Activated CD4-positive, alpha-beta memory T cell treated with anti-CD3 and anti-CD28 coated beads, Interleukin-2, amount 10 ng/mL, durations not matched to agents 7 days and 5 days (primary cell): Measurements from ENCODE around the gene CKMT1A. TPM values are rescaled to one million over a fixed set of nuclear protein-coding genes. Genes with fewer than 3 reads are reported as not detected.
"Not testable (repeated sequence)": the region's sequence is repeated elsewhere in the genome, so short reads cannot be mapped to it uniquely, and the experiment has no call there.

Experiments used
- CTCF ChIA-PET: fragments of 350-600 bp; sonication (Branson Sonifier 250); formaldehyde crosslinking; loops from one replicate; lab custom pipeline; 2021; ENCODE audit warnings: antibody characterized with exemption, inconsistent platforms; lab: Charles Lee
- POLR2A ChIA-PET: fragments of 350-600 bp; sonication (Branson Sonifier 250); formaldehyde crosslinking; loops from one replicate; lab custom pipeline; 2021; ENCODE audit warnings: antibody characterized with exemption; lab: Charles Lee
- DNase-seq: peaks from one replicate; pipeline ENCODE4 v3.0.0-alpha.2; 2020
- H3K27ac Mint-ChIP-seq: one replicate; pipeline ENCODE4 v1.8.0; 2021; ENCODE audit warnings: mild to moderate bottlenecking, mixed read lengths
- H3K27me3 Mint-ChIP-seq: one replicate; pipeline ENCODE4 v1.8.0; 2021; ENCODE audit warnings: mixed read lengths
- H3K36me3 Mint-ChIP-seq: one replicate; pipeline ENCODE4 v1.8.0; 2021; ENCODE audit warnings: low read depth, mixed read lengths
- H3K4me1 Mint-ChIP-seq: one replicate; pipeline ENCODE4 v1.8.0; 2021; ENCODE audit warnings: mixed read lengths
- H3K4me3 Mint-ChIP-seq: one replicate; pipeline ENCODE4 v1.8.0; 2021; ENCODE audit warnings: mild to moderate bottlenecking, mixed read lengths
- H3K9me3 Mint-ChIP-seq: one replicate; pipeline ENCODE4 v1.8.0; 2021; ENCODE audit warnings: mixed read lengths
- total RNA-seq, 2 experiments: library from RNA; stranded (reverse); gene quantifications; one replicate each; pipeline ENCODE4 v1.2.3, GENCODE V29; 2021

The CKMT1A gene
- not detected for total RNA-seq

DNA sequence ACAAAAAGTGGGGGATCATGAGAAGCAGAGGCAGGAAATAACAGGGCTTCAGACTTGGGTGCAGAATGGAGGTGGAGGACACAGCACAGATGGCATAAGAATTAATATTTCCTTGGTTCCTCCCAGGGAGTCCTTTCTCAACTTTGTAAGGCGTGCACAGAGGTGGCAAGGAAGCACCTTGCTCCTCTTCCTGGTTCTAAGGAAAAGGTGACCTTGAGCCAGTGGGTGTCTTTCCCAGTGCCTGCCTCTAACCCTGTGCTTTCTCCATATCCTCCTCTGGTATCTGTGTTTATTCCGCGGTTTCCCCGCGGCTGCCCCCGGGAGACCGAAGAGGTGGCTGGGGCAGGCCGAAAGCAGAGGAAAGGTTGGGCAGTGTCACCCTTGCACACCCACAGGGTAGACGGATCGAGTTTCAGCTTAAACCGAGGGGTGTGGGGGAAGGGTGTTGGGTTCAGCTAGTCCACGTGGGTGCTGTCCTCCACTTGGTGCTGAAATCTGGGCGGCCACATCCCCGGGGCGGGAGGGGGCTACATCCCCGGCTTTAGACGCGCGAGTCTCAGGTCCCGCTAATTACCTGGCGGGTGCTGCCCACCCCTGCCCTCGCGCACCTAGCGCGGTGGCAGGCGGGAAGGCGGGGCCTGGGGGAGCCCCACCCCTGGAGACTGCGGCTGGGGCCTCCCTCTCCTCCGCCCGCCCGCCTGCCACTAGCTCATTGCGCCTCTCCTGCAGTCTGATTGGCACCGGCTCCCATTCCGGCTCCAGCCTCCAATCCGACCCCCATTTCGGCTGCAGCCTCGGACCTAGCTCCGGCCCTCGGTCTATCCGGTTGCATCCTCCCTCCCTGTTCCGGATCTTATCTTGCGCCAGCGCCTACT, at the start of gene CKMT1A:
Gene CKMT1A, plus strand, starts transcription at position 712 of the 875 bp plus-strand sequence. CDS start 192 bp downstream, outside the sequence.
- CTCF ChIA-PET, DNase-seq, H3K9me3 Mint-ChIP-seq, POLR2A ChIA-PET, H3K36me3 Mint-ChIP-seq, H3K4me1 Mint-ChIP-seq, H3K27ac Mint-ChIP-seq, H3K4me3 Mint-ChIP-seq: not testable (repeated sequence)
- H3K27me3 Mint-ChIP-seq: peaks cover 12% of the 10 kb centered on the region

DNA sequence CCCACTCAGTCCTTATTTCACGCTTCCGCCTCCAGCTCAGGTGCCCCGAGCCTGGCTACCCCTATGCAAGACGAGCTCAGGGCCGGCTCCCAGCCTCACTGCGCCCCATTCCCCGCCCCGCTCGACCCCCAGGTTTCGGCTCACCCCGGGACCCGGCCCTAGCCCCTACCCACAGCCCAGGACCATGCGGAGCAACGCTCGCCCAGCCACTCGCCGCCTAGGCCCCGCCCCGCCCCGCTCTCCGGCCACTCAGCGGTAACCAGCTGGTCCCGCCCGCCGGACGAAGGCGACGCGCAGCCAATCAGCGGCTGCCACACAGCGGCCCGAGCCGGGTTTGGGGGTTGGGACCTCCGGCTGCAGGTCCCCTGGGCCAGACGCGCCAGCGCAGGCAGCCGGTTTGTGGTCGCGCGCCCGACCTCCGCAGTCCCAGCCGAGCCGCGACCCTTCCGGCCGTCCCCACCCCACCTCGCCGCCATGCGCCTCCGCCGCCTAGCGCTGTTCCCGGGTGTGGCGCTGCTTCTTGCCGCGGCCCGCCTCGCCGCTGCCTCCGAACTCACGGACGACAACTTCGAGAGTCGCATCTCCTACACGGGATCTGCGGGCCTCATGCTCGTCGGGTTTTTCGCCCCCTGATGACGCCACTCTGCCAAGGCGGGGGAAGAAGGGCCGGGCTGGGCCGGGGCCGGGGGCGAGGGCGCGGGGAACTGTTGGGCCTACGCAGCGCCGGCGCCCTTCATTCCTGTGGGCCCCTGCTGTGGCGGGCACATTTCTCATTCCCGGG, 44.8 kb upstream of the CKMT1A start, which contains the start of gene CATSPER2:
Gene CATSPER2, minus strand, starts transcription at position 196 of the 781 bp plus-strand sequence. CDS start 783 bp downstream, outside the sequence.
- H3K4me3 Mint-ChIP-seq: no peak within 1 kb of the TSS
- no peaks in the 10 kb centered on the region for H3K4me1 Mint-ChIP-seq
- no peaks in the 10 kb centered on the region for H3K9me3 Mint-ChIP-seq
- H3K36me3 Mint-ChIP-seq: peaks cover 6% of the 10 kb centered on the region
- no peaks in the 10 kb centered on the region for H3K27me3 Mint-ChIP-seq
- POLR2A ChIA-PET: no interaction called here
- CTCF ChIA-PET: no interaction called here
- H3K27ac Mint-ChIP-seq: no peak within 1 kb of the TSS
- DNase-seq: no peak

DNA sequence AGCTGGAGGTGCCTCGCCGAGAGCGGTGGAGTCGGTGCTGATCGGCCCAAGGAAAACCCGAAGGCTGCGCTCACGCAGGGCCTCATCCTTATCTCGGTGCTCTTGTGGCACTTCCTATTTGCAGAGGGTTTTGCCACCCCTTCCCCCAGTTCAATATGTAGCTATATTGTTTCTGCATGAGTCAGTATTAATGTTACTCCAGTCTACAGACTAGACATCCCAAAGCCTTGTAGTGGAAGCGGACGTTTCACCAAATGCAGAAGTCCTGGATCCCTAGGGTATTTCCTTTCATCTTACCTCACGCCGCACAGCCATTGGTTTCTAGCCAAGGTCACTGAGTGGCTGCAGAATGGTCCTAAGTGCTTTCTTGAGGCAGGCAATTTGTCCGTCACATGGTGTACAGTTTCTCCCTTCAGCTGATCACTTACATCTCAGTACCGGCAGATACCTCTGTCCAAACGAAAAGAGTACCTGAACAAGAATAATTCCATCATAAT, 44.2 kb upstream of the CKMT1A start:
- H3K4me1 Mint-ChIP-seq, H3K9me3 Mint-ChIP-seq, CTCF ChIA-PET, H3K27me3 Mint-ChIP-seq, DNase-seq, H3K36me3 Mint-ChIP-seq, POLR2A ChIA-PET, H3K4me3 Mint-ChIP-seq, H3K27ac Mint-ChIP-seq: not testable (repeated sequence)

DNA sequence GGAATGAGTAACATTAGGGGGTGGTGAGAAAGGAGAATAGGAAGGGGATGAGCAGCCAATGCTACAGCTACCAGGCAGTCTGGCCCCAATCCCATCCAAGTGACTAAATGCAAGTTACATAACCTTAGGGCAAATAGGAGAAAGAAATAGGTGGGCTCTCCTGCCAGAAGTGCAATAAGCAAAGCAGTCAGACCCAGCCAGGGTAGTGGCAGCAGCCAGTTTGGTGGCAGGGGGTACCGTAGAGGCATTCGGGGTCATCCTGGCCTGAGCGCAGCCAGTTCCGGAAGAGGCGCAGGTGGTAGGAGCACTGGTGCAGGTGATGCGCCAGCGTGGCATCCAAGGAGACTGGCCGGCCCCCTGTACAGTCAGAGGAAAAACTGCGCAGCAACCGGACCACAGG, 33.9 kb upstream of the CKMT1A start:
- H3K36me3 Mint-ChIP-seq, H3K4me1 Mint-ChIP-seq, DNase-seq, POLR2A ChIA-PET, CTCF ChIA-PET, H3K27me3 Mint-ChIP-seq, H3K9me3 Mint-ChIP-seq, H3K4me3 Mint-ChIP-seq, H3K27ac Mint-ChIP-seq: not testable (repeated sequence)

DNA sequence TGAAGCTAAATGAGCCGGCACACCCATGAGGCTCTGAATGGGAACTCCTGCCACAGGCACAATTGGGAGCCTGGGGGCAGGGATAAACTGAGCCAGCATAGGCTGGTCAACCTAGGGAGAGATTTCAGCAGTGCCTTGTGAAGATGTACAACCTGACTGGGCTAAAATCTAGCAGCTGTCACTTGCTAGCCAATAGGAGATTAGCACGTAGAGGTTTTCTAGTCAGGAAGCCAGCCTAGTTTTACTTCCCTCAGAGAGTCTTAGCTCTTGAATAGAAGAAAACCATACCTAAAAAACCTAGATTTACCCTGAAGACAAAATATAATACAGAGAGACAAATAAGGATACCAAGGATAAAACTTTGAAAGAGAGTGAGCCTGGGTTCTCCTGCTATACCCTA, 31.4 kb upstream of the CKMT1A start:
- H3K4me3 Mint-ChIP-seq, H3K36me3 Mint-ChIP-seq: not testable (repeated sequence)

DNA sequence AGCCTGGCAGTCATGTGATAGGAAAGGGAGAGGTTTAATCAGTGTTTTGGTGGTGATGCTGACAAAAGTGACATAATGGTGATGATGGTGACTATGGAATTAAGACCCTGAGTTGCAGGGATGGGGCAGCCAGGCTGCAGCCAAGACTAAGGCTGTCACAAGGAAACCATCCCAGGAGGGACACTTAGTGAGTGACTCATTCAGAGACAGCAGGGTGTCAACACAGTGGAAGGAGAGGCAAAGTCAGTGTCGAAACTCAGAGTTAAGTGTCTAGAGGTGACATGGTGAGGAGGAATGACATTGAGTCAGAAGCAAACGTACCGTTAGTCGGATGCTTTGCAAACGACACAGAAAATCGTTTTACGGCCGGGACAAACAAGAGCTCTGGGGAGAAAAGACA, 30.3 kb upstream of the CKMT1A start:
- H3K27ac Mint-ChIP-seq, H3K27me3 Mint-ChIP-seq, CTCF ChIA-PET, H3K4me3 Mint-ChIP-seq, H3K4me1 Mint-ChIP-seq, POLR2A ChIA-PET, H3K9me3 Mint-ChIP-seq, DNase-seq, H3K36me3 Mint-ChIP-seq: not testable (repeated sequence)

More for the DNA sequence above, 31.4 kb upstream of the CKMT1A start:
- H3K4me1 Mint-ChIP-seq, CTCF ChIA-PET, H3K27me3 Mint-ChIP-seq, POLR2A ChIA-PET, H3K27ac Mint-ChIP-seq, DNase-seq, H3K9me3 Mint-ChIP-seq: not testable (repeated sequence)

DNA sequence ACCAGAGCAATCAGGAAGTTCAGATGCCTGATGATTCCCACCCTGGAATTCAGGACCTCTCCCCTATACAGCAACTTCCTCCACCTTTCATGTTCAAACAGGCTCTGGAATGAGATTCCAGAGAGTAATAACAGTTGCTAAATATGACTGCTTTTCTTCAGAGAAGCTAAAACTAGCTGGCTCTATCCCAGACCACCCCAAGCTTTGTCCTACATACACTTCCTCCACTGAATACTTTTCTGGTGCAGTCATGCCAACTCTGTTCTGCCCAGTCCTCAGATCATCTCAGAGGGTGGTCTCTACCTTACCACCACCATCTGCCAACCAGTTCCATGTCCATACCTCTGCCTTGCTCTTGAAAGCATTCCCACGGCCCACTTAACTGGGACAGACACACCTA, 27.5 kb upstream of the CKMT1A start:
- H3K27me3 Mint-ChIP-seq, H3K4me3 Mint-ChIP-seq, POLR2A ChIA-PET, H3K4me1 Mint-ChIP-seq, CTCF ChIA-PET, H3K36me3 Mint-ChIP-seq, H3K27ac Mint-ChIP-seq, H3K9me3 Mint-ChIP-seq, DNase-seq: not testable (repeated sequence)

DNA sequence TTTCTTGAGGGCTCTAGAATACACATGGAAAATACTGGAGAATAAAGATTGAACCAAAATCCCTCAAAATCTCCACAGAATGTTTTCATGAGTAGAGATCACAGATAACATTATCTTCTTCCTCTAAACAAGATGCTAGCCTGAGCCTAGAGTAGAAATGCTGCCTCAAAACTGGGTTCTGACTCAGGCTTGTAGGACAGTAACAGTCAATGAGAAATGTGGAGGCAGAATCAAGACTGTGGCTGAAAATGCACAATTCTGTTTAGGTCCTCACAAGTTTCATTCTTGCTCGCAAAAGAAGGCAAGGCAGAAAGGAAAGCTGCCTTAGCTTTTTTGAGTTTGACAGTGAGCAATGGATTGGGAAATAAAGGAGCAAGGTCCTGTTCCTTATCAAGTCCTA, 19.5 kb upstream of the CKMT1A start:
- H3K4me3 Mint-ChIP-seq, H3K4me1 Mint-ChIP-seq, H3K36me3 Mint-ChIP-seq, H3K9me3 Mint-ChIP-seq, CTCF ChIA-PET, H3K27me3 Mint-ChIP-seq, DNase-seq, H3K27ac Mint-ChIP-seq, POLR2A ChIA-PET: not testable (repeated sequence)

DNA sequence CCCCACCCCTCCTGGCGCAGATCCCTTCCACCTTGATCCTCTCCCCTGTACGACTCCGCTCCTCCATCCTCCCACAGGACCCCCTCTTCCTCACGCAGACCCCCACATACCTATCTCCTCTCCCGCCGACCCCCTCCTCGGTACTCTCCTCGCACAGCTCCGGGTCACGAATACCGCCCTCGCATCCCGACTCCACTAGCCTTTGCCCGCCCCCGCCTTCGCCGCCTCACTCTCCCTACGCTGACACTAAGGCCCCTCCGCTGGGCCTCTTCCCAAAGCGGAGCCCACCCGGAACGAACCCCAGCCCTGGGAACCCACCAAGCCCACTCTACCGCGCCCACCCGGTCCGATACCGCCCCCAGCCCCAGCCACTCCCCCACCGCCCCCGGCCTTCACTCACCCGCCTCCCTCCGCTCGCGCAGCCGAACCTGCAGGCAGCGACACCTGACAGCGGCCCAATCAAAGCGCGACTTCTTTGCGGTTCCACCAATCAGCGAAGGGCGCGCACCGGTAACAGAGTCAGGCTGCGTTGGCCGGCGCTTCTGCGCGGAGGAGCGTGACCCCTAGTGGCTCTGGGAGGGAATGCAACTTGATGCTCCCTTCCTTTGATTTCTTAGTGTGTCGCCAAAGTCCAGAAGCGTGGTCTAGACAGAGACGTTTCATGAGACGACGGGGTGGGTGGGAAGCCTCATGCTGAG, 3.9 kb upstream of the CKMT1A start:
- DNase-seq, H3K36me3 Mint-ChIP-seq, H3K27me3 Mint-ChIP-seq, CTCF ChIA-PET, POLR2A ChIA-PET, H3K4me1 Mint-ChIP-seq, H3K4me3 Mint-ChIP-seq, H3K27ac Mint-ChIP-seq, H3K9me3 Mint-ChIP-seq: not testable (repeated sequence)

DNA sequence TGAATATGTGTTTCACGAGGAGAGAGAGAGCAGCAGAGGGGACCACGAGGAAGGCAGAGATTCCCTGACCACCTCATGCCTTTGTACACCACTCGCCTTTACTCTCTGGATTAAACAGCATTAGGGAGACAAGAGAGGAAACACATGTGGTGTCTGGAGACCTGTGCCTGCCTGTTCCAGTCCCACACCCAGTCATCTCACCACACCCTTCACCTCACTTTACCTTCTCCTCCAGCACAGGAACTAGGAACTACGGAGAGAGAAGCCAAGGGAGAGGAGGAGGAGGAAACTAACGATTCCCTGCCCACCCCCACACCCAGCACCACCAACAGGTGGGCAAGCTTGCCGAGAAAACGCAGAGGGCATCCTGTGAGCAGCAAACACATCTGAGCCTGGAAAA, 980 bp upstream of the CKMT1A start:
- DNase-seq, H3K36me3 Mint-ChIP-seq: not testable (repeated sequence)

DNA sequence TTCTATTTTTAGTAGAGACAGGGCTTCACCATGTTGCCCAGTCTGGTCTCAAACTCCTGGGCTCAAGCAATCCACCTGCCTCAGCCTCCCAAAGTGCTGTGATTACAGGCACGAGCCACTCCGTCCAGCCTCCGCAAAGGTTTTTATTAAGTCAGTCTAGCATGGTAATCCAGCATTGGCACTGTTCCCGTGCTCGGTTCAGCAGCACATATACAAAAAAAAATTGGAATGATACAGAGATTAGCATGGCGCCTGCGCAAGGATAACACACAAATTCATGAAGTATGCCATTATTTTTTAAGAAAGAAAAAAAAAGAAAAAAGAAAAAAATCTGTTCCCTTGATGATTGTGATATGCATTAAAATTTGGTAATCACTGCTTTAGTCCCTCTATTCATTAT, 8.5 kb downstream of the CKMT1A start:
- peaks cover 19% of the 10 kb centered on the region for H3K27me3 Mint-ChIP-seq
- CTCF ChIA-PET: no interaction called here
- H3K9me3 Mint-ChIP-seq: no peaks in the 10 kb centered on the region
- no peak overlapping the region for H3K4me3 Mint-ChIP-seq
- no peak for DNase-seq
- H3K4me1 Mint-ChIP-seq: no peaks in the 10 kb centered on the region
- no peaks in the 10 kb centered on the region for H3K36me3 Mint-ChIP-seq
- POLR2A ChIA-PET: no interaction called here
- no peak overlapping the region for H3K27ac Mint-ChIP-seq

More for the DNA sequence above, 980 bp upstream of the CKMT1A start:
- H3K27me3 Mint-ChIP-seq: peaks cover 12% of the 10 kb centered on the region
- H3K4me1 Mint-ChIP-seq, POLR2A ChIA-PET, H3K27ac Mint-ChIP-seq, CTCF ChIA-PET, H3K4me3 Mint-ChIP-seq, H3K9me3 Mint-ChIP-seq: not testable (repeated sequence)

DNA sequence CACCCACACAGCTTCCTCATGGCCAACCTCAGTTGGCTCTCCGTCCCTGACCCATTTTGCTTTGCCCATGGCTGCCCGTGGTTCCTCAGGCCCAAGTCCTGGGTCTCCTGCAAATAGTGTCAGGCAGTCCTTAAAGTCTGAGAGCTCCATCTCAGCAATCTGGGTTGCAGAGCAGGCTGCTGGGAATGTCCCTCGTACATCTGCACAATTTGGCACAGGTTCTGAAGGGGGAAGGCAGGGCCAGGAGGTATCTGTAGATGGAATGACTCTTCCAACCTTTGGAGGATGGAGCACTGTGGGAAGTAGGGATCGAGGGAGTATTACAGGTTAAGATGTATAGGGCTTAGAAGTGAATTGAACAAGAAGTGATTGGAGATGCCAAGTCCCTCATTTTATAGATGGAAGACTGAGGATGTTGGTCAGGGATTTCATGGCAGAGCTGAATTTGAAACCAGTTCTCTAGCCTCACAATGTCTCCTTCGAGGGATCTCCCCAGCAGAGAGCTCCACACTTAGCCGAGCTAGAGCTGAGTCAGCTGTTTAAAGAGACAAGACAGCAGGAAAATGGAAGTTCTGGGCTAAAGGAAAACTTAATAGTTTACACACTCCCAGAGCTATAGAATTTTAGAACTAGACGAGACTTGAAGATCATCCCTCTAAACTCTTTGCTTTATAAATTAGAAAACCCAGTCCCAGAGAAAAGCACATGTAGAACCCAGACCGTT, 9.2 kb downstream of the CKMT1A start:
- H3K27ac Mint-ChIP-seq: no peak overlapping the region
- ChIA-PET CTCF (no interaction called here), POLR2A (no interaction called here)
- no peaks in the 10 kb centered on the region for H3K4me1 Mint-ChIP-seq
- H3K27me3 Mint-ChIP-seq: peaks cover 14% of the 10 kb centered on the region
- DNase-seq: no peak
- no peaks in the 10 kb centered on the region for H3K36me3 Mint-ChIP-seq
- H3K9me3 Mint-ChIP-seq: no peaks in the 10 kb centered on the region
- no peak overlapping the region for H3K4me3 Mint-ChIP-seq
